ENCODE results near the gene CCDC61. TPM values are rescaled to one million over a fixed set of nuclear protein-coding genes. Genes with fewer than 3 reads are reported as not detected.

CCDC61 gene
- total RNA-seq, 2 experiments from 2014 or later, result 14.2 to 20.1 TPM

- no TSS peak for BruUV-seq (replicated peaks)
- no peak for DNase-seq (ENCODE audit: low spot score)
- ChIA-PET POLR2A (no interaction called here), CTCF (ENCODE audit: unreplicated experiment) (no interaction called here)
- Histone ChIP-seq H3K4me2 (ENCODE audit: low read length) (no peak overlapping the region), H4K20me1 (ENCODE audit: insufficient read depth, low read length) (no peaks in the 10 kb centered on the region), H3K4me3 (ENCODE audit: low read depth, low read length, poor library complexity, severe bottlenecking) (no peak overlapping the region), H3K9me3 (ENCODE audit: low read length) (no peaks in the 10 kb centered on the region), H3K9me2 (ENCODE audit: insufficient read depth, low read length) (no peaks in the 10 kb centered on the region), H3K36me3 (ENCODE audit: insufficient read depth, low read length) (no peaks in the 10 kb centered on the region), H3K27ac (ENCODE audit: low read depth, low read length, poor library complexity, severe bottlenecking) (no peak overlapping the region), H3K4me1 (ENCODE audit: insufficient read depth, low read length, poor library complexity, severe bottlenecking) (no peaks in the 10 kb centered on the region), H3K79me2 (ENCODE audit: insufficient read depth, low read depth, low read length) (no peaks in the 10 kb centered on the region), H2AFZ (ENCODE audit: low read length) (no peak overlapping the region)
- TF ChIP-seq EZH2phosphoT487 (IDR thresholded peaks at IDR 0.05; ENCODE audit: borderline replicate concordance, low read depth, low read length), result no peak
- no peak for TF ChIP-seq CTCF (conservative IDR thresholded peaks at IDR 0.05; ENCODE audit: low read length)
- intact Hi-C loops (cut with micrococcal nuclease; ENCODE audit: unreplicated experiment), result no loop called here
These were observed 41.1 kb upstream of the CCDC61 start for GRCh38 chr19:45954156-45954555.

GRCh38 chr19:45955905-45956608, 39.2 kb upstream of the CCDC61 start:
- Histone ChIP-seq H3K9me2 (ENCODE audit: insufficient read depth, low read length) (no peaks in the 10 kb centered on the region), H3K4me1 (ENCODE audit: insufficient read depth, low read length, poor library complexity, severe bottlenecking) (peaks cover 5% of the 10 kb centered on the region), H4K20me1 (ENCODE audit: insufficient read depth, low read length) (no peaks in the 10 kb centered on the region), H3K9me3 (ENCODE audit: low read length) (no peaks in the 10 kb centered on the region), H3K79me2 (ENCODE audit: insufficient read depth, low read depth, low read length) (no peaks in the 10 kb centered on the region), H3K4me2 (ENCODE audit: low read length) (no peak overlapping the region), H3K27ac (ENCODE audit: low read depth, low read length, poor library complexity, severe bottlenecking) (no peak overlapping the region), H2AFZ (ENCODE audit: low read length) (no peak overlapping the region), H3K36me3 (ENCODE audit: insufficient read depth, low read length) (no peaks in the 10 kb centered on the region), H3K4me3 (ENCODE audit: low read depth, low read length, poor library complexity, severe bottlenecking) (no peak overlapping the region)
- no peak for DNase-seq (ENCODE audit: low spot score)
- intact Hi-C loops (cut with micrococcal nuclease; ENCODE audit: unreplicated experiment), result no loop called here
- ChIA-PET CTCF (ENCODE audit: unreplicated experiment) (no interaction called here), POLR2A (interaction anchor here (0.7 kb wide), 1 partner anchor 108 kb away, joined by 3 read pairs; no protein-coding TSS in a partner anchor)
- no TSS peak for BruUV-seq (replicated peaks)
- no peak for TF ChIP-seq CTCF (conservative IDR thresholded peaks at IDR 0.05; ENCODE audit: low read length)

- Histone ChIP-seq H3K9me2 (ENCODE audit: insufficient read depth, low read length) (no peaks in the 10 kb centered on the region), H3K9me3 (ENCODE audit: low read length) (no peaks in the 10 kb centered on the region), H3K4me1 (ENCODE audit: insufficient read depth, low read length, poor library complexity, severe bottlenecking) (peaks cover 5% of the 10 kb centered on the region), H3K4me2 (ENCODE audit: low read length) (no peak overlapping the region), H3K79me2 (ENCODE audit: insufficient read depth, low read depth, low read length) (no peaks in the 10 kb centered on the region), H3K27ac (ENCODE audit: low read depth, low read length, poor library complexity, severe bottlenecking) (no peak overlapping the region), H3K4me3 (ENCODE audit: low read depth, low read length, poor library complexity, severe bottlenecking) (no peak overlapping the region), H4K20me1 (ENCODE audit: insufficient read depth, low read length) (no peaks in the 10 kb centered on the region), H3K36me3 (ENCODE audit: insufficient read depth, low read length) (no peaks in the 10 kb centered on the region), H2AFZ (ENCODE audit: low read length) (no peak overlapping the region)
- ChIA-PET CTCF (ENCODE audit: unreplicated experiment) (no interaction called here), POLR2A (no interaction called here)
- no TSS peak for BruUV-seq (replicated peaks)
- TF ChIP-seq CTCF (conservative IDR thresholded peaks at IDR 0.05; ENCODE audit: low read length), result no peak
- TF ChIP-seq EZH2phosphoT487 (IDR thresholded peaks at IDR 0.05; ENCODE audit: borderline replicate concordance, low read depth, low read length), result no peak
- intact Hi-C loops (cut with micrococcal nuclease; ENCODE audit: unreplicated experiment), result no loop called here
- DNase-seq (ENCODE audit: low spot score), result no peak
These were observed 36.9 kb upstream of the CCDC61 start for GRCh38 chr19:45958320-45958719.

Measured in OCI-LY7 (cell line).